HepG2 (cell line): Measurements from ENCODE around the gene NOSTRIN. TPM values are rescaled to one million over a fixed set of nuclear protein-coding genes. Genes with fewer than 3 reads are reported as not detected.

Source experiments
- ATAC-seq: fragments of 200-7000 bp; cut with Tn5 transposase; 3 replicates; pipeline ENCODE4 v1.9.1; 2020; ENCODE audit warnings: mild to moderate bottlenecking, moderate library complexity
- BruUV-seq: library from RNA; stranded (reverse); fragments of 400-500 nt; replicated peaks from 2 replicates; lab custom pipeline; 2021; lab: Mats Ljungman, UMichigan
- CTCF ChIA-PET: fragments of 300-600 bp; formaldehyde crosslinking; extraction: SDS; loops from one replicate; lab custom pipeline; 2021; ENCODE audit warnings: low total read pairs, inconsistent platforms, low intra/inter-chr PET ratio; lab: Yijun Ruan, JAX
- POLR2A ChIA-PET: fragments of 350-600 bp; sonication (Branson Sonifier 250); formaldehyde crosslinking; loops from one replicate; lab custom pipeline; 2020; ENCODE audit warnings: antibody characterized with exemption, inconsistent platforms; lab: Yijun Ruan, JAX
- DNase-seq: peaks from one replicate; pipeline ENCODE4 v3.0.0-alpha.2; 2015; ENCODE audit warnings: low spot score
- FAIRE-seq: peaks from 3 replicates; lab custom pipeline; 2011; peaks lifted over from hg19 to GRCh38; lab: Jason Lieb, UNC
- H2AFZ ChIP-seq: one replicate; pipeline ENCODE4 v1.6.1; 2011; ENCODE audit warnings: low read length, inconsistent platforms
- H3K27ac ChIP-seq: fragments of 300-600 bp; 3 replicates; pipeline ENCODE4 v1.8.0; 2011; ENCODE audit warnings: mixed run types, mild to moderate bottlenecking, mixed read lengths, low read length, inconsistent platforms; ENCODE audit not compliant: insufficient read depth; ENCODE audit errors: extremely low read length
- H3K27me3 ChIP-seq, 2 experiments: fragments of 200-600 bp in 1 of 2; 2 replicates in 1 of 2; 3 replicates in 1 of 2; pipeline versions ENCODE4 v1.6.0 to v1.8.0; 2011; ENCODE audit warnings: low read length in 2 of 2, mild to moderate bottlenecking in 2 of 2, moderate library complexity in 2 of 2, inconsistent platforms in 1 of 2; ENCODE audit not compliant: insufficient read depth in 2 of 2, control insufficient read depth in 1 of 2
- H3K36me3 ChIP-seq, 2 experiments: fragments of 200-600 bp in 1 of 2; replicated peaks in 1 of 2; 2 replicates in 1 of 2; 3 replicates in 1 of 2; pipeline versions ENCODE4 v1.5.1 to v1.8.0; 2011; ENCODE audit warnings: low read length in 2 of 2, inconsistent platforms in 1 of 2; ENCODE audit not compliant: insufficient read depth in 2 of 2, control insufficient read depth in 1 of 2
- H3K4me1 ChIP-seq: 2 replicates; pipeline ENCODE4 v1.5.1; 2012; ENCODE audit warnings: low read length, inconsistent platforms; ENCODE audit not compliant: insufficient read depth
- H3K4me2 ChIP-seq: 2 replicates; pipeline ENCODE4 v1.6.0; 2011; ENCODE audit warnings: low read depth, low read length, inconsistent platforms
- H3K4me3 ChIP-seq, 3 experiments: fragments of 200-600 bp in 1 of 3; sonication (generic), shearing (Covaris generic) in 1 of 3; replicated peaks in 1 of 3; 2 replicates each; pipeline ENCODE4 v1.5.1; 2011 to 2016; ENCODE audit warnings: low read length in 3 of 3, inconsistent platforms in 2 of 3, low read depth in 2 of 3, mild to moderate bottlenecking in 2 of 3, control low read depth in 1 of 3, mixed read lengths in 1 of 3; ENCODE audit not compliant: insufficient read depth in 1 of 3
- H3K79me2 ChIP-seq: one replicate; pipeline ENCODE4 v1.6.1; 2011; ENCODE audit warnings: low read length, inconsistent platforms; ENCODE audit not compliant: insufficient read depth
- H3K9ac ChIP-seq: 2 replicates; pipeline ENCODE4 v1.6.0; 2011; ENCODE audit warnings: mild to moderate bottlenecking, low read depth, low read length, inconsistent platforms; ENCODE audit not compliant: insufficient read depth
- H3K9me3 ChIP-seq: 2 replicates; pipeline ENCODE4 v1.5.1; 2012; ENCODE audit warnings: mild to moderate bottlenecking, low read length
- H4K20me1 ChIP-seq: 2 replicates; pipeline ENCODE4 v1.6.0; 2011; ENCODE audit warnings: inconsistent platforms, mild to moderate bottlenecking, low read length, moderate library complexity; ENCODE audit not compliant: insufficient read depth
- HNRNPLL ChIP-seq: fragments of 200-400 bp; formaldehyde crosslinking; IDR thresholded peaks from 2 replicates; pipeline ENCODE4 v1.6.1; 2017; ENCODE audit warnings: mild to moderate bottlenecking, low read depth, low read length; ENCODE audit not compliant: poor library complexity, severe bottlenecking
- NFIC ChIP-seq: IDR thresholded peaks from 2 replicates; pipeline ENCODE4 v1.6.1; 2012; ENCODE audit warnings: mild to moderate bottlenecking, low read length, inconsistent platforms
- SIN3B ChIP-seq: fragments of 150-350 bp; IDR thresholded peaks from 2 replicates; pipeline ENCODE4 v1.6.1; 2014; ENCODE audit warnings: low read length
- WGBS: methylation state at CpG from one replicate; pipeline ENCODE4 v1.1.6; 2017; ENCODE audit warnings: low lambda C conversion rate; 5-methylcytosine and 5-hydroxymethylcytosine counted together
- in situ Hi-C: cut with HindIII; loops from 2 replicates; pipeline ENCODE4 v1.10.0; 2017; ENCODE audit warnings: low pct_unique_long_range_greater_than_20kb; ENCODE audit not compliant: extremely low pct_ligation_motif_present
- intact Hi-C: fragments of 100-400 bp; cut with micrococcal nuclease; formaldehyde crosslinking; loops from one replicate; pipeline ENCODE4 v1.10.0; 2022; ENCODE audit not compliant: unreplicated experiment
- polyA plus RNA-seq, 8 experiments: library from polyadenylated mRNA; depleted of rRNA in 3 of 8; stranded (reverse) in 7 of 8; unstranded in 1 of 8; fragments of >200 nt; fragmentation: Illumina TruSeq in 4 of 8; extraction: Trizol in 4 of 8; gene quantifications; 2 replicates each; pipeline versions ENCODE4 v1.2.1 to v1.2.3, GENCODE V29; 2011 to 2016; ENCODE audit warnings: low read depth in 4 of 8, missing spikeins in 1 of 8, mixed read lengths in 1 of 8; ENCODE audit not compliant: insufficient read depth in 1 of 8
- total RNA-seq, 5 experiments: library from RNA; depleted of rRNA; stranded (reverse); fragments of >200 nt; fragmentation: Illumina TruSeq; extraction: Trizol; gene quantifications; 2 replicates each; pipeline ENCODE4 v1.2.3, GENCODE V29; 2016; ENCODE audit warnings: low read depth in 1 of 5

Gene NOSTRIN
- total and polyA plus RNA-seq, 2 of the 13 experiments (the other 11 are each of a cell fraction or from before 2014, with no cell fraction given): 0.22 TPM

DNA sequence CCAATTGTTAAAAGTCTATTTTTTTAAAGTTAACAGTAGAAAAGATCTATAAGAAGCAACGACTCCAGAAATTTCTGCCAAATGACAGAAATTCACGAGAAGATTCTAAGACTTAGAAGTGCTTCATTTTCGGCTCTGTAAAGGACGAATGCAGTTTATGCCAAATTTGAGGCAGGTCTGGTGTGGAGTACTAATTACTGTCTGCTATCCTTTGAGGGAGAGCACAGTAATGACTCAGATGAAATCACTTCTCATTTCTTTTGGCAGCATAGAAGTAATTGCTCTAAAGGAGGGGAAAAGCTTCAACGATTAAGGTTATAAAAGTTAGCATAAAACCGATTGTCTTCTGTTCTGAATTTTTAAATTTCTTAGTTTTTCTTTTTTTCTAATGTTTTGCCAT lies 110.0 kb downstream of the NOSTRIN start:
- Histone ChIP-seq H2AFZ (no peak overlapping the region), H3K27ac (no peak overlapping the region)
- no peak for TF ChIP-seq NFIC
- TF ChIP-seq, all 625 proteins: peak for 0
- no TSS peak for BruUV-seq
- Histone ChIP-seq H3K9ac (no peak overlapping the region), H4K20me1 (no peaks in the 10 kb centered on the region), H3K4me2 (no peak overlapping the region), H3K4me1 (no peaks in the 10 kb centered on the region), H3K9me3 (no peaks in the 10 kb centered on the region), H3K4me3 (no peak overlapping the region), H3K36me3 (no peaks in the 10 kb centered on the region), H3K27me3 (peaks cover 2 to 61% of the 10 kb centered on the region in 2 experiments; a peak in 4 of 5 replicates), H3K79me2 (no peaks in the 10 kb centered on the region)
- no peak for FAIRE-seq
- 16% methylated on average over 6 of the region's 6 CpGs for WGBS
- in situ Hi-C loops: loop anchor here (25.0 kb wide), 1 partner anchor 775 kb away; no protein-coding TSS in a partner anchor
- no peak for ATAC-seq
- ChIA-PET CTCF (no interaction called here), POLR2A (no interaction called here)
- intact Hi-C loops: no loop called here
- no peak for DNase-seq

DNA sequence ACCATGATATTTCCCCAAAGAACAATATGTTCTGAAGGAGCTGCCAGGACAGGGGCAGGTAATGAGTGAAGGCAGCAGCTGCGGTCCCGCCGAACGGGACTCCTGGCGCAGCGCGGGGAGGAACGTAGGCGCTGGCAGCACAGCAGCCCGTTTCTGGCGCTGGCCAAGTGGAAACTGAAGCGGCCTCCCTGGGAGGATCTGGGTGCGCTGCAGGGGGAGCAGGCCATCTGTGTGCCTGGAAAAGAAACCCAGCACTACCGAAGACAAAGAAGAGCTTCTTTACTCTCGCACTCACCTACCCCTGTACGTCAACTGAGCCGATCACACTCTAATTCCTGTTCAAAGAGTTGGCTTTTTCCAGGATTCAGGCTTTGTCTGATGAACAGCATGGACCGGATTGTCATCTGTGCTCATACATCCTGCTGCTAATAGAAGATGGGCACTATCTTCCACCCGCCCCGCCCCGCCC lies 110.5 kb downstream of the NOSTRIN start:
- ATAC-seq (peak; percentile 79), DNase-seq (no peak), FAIRE-seq (no peak)
- intact Hi-C loops (no loop called here), in situ Hi-C loops (loop anchor here (25.0 kb wide), 1 partner anchor 776 kb away; no protein-coding TSS in a partner anchor)
- no TSS peak for BruUV-seq
- H3K27ac ChIP-seq: no peak overlapping the region
- peak overlapping the region; percentile 28; the same call in 1 of the 2 replicates for H3K4me2 ChIP-seq
- H3K27me3 ChIP-seq: peaks cover 2 to 56% of the 10 kb centered on the region in 2 experiments; a peak in 4 of 5 replicates
- no peaks in the 10 kb centered on the region for H3K9me3 ChIP-seq
- no peaks in the 10 kb centered on the region for H4K20me1 ChIP-seq
- H3K4me3 ChIP-seq: no peak overlapping the region
- no peaks in the 10 kb centered on the region for H3K79me2 ChIP-seq
- no peaks in the 10 kb centered on the region for H3K4me1 ChIP-seq
- 53% methylated on average over 21 of the region's 21 CpGs for WGBS
- no peak overlapping the region for H3K9ac ChIP-seq
- CTCF ChIA-PET: no interaction called here
- no peak overlapping the region for H2AFZ ChIP-seq
- POLR2A ChIA-PET: no interaction called here
- TF ChIP-seq HNRNPLL (peak; percentile 69), SIN3B (no peak)
- H3K36me3 ChIP-seq: no peaks in the 10 kb centered on the region
